Measurements from ENCODE around the gene TPD52L2.

The TPD52L2 gene

DNA sequence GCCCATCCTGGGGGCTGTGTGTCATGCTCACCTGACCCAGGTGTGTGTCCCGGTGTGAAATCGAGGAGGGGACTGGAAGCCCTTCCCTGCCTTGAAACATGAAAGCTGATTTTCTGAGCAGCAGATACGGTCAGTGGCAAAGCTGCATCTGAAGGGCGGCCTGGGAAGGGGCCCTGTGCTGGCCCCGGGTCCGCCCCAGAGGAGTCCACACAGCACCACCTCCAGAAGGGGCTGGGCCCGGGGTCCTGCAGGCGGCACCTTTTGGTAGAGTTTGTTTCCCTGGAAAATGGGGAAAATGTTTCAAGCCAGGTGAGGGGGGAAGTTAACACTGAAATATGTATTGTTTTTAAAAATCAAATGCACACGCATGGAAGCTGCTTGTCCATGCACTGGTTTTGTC lies 70.4 kb downstream of the TPD52L2 start:
- no peak for DNase-seq

DNA sequence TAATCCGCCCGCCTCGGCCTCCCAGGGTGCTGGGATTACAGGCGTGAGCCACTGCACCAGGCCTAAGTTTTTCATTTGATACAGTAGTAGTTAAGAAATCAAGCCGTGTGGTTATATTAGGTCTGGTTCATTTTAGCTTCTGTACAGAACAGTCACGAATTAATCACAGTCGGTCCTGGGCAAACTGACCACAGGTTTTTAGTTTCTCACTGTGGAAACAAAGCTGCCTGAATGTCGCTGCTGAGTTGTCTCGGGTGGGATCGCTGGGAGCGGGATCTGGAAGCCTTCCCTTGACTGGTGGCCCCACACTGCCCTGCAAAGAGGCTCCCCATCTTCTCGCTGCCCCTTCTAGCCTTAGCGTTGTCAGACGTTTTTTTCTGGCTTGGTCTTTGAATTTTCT lies 72.5 kb downstream of the TPD52L2 start:
- DNase-seq = no peak

DNA sequence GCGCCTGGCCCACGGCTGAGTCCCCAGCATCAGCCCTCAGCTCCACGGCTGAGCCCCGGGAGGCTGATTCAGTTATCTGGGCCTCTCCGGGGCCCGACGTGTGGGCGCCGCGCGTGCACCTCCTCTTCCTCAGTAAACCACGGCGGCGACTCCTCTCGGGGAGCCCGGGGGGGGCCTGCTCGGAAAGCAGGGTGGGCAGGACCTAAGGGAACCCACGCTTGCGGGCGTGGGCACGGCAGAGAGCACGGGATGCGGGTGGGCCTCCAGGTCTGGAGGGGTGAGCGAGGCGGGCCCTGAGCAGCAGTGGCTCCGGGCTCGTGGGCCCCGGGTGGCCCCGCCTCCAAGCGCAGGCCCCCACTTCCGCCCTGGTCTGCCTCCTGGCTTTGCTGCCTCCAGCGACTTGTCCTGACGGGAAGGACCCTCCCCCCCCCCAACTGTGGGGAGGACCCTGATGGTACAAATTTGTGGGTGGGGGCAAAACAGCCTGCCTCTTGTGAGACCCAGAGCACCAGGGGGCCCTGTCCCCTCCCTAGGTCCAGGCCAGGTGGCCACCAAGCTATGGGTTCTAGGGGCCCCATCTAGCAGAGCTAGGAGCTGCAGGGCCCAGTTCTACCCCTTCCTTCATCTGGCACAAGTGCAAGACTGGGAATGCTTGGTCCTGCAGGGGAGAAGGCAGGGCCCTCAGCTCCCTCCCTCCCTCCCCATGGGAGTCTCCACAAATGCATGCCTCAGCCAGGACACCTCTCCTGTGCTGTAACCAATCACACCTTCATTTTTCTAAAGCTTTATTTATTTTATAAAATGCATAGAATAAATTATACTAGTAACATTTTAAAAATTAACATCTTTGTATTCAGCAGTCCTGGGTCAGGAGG lies 74.2 kb downstream of the TPD52L2 start:
- no peak for DNase-seq

DNA sequence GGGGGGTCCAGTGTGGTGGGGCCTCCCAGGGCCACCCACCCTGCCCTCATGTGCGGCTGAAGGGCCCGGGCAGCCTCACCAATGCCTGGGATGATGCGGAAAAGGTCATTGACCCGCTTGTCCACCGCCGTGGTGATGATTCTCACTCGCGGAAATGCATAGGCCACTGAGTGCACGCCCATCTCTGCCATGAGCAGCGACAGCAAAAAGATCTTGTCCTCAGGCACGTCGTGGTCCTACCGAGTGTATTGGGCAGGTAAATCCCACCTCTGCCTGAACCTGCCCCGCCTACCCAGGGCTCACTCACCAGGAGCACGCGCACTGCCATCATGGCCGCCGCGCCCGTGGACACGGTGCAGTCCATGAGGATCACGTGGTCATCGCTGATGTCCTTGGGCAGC lies 75.0 kb downstream of the TPD52L2 start:
- no peak for DNase-seq

DNA sequence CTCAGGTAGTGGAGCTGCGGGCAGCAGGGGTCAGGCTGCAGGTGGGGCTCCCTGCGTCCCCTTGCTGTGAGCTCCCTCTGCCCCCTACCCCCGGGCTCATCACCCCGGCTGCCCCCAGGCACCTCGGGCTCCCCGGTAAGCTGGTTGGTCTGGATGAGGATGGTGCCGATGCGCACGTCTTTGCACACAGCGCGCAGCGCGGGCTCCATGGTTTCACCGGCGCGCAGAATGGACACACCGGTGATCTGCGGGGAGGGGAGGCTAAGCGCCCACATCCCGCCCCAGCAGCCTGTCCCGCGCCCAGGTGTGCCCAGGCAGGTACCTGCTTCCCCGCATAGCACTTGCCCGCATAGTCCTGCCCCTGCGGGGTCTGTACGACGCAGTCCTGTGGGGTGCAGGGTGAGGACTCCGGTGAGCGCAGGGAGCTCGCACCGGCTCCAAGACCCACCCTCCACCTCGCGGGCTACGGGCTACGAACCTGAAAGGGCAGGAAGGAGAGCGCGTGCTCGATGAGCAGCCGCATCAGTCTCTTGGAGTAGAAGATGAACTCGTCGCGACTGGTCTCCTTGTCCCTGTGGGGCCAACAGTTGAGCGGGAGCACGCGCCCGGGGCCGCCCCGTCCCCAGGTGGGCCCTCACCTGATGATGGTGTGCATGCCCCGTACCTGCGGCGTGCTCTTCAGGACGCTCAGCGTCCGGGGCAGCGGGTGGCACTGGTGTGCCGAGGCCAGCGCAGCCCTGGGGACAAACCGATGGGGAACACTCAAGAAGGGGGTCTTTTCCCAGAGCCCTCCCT lies 75.6 kb downstream of the TPD52L2 start:
- DNase-seq = no peak

Data from islet precursor cell (in vitro differentiated cells).